A549 (cell line): ENCODE measurements around the gene ADD2. TPM values are rescaled to one million over a fixed set of nuclear protein-coding genes. Genes with fewer than 3 reads are reported as not detected.

Experiments
- ATAC-seq, 2 experiments: fragments of 200-7000 bp in 1 of 2; fragments of >200 bp in 1 of 2; cut with Nextera tagmentation in 1 of 2; cut with Tn5 transposase in 1 of 2; 3 replicates each; pipeline versions ENCODE4 v1.8.0 to v1.9.1; 2018 to 2020; ENCODE audit warnings: mild to moderate bottlenecking in 1 of 2, moderate library complexity in 1 of 2
- CTCF ChIA-PET: fragments of 300-600 bp; sonication (Branson Sonifier 250); formaldehyde crosslinking; extraction: SDS; loops from one replicate; lab custom pipeline; 2021; ENCODE audit warnings: antibody characterized with exemption, inconsistent platforms; lab: Yijun Ruan, JAX
- POLR2A ChIA-PET: fragments of 350-600 bp; formaldehyde crosslinking; extraction: SDS; loops from one replicate; lab custom pipeline; 2021; ENCODE audit warnings: antibody characterized with exemption, inconsistent platforms; lab: Yijun Ruan, JAX
- DNase-seq, 2 experiments: peaks; one replicate each; pipeline versions ENCODE4 v3.0.0 to v3.0.0-alpha.2; 2011 to 2016; ENCODE audit warnings: low read depth in 1 of 2, low spot score in 1 of 2
- FAIRE-seq: peaks from 2 replicates; lab custom pipeline; 2011; peaks lifted over from hg19 to GRCh38; lab: Jason Lieb, UNC
- H3K27ac ChIP-seq, 2 experiments: fragments of >200 bp; sonication (Bioruptor Twin); formaldehyde crosslinking; 3 replicates each; pipeline ENCODE4 v1.5.1; 2016 to 2017
- H3K4me1 ChIP-seq: fragments of >200 bp; sonication (Bioruptor Twin); formaldehyde crosslinking; 3 replicates; pipeline ENCODE4 v1.6.1; 2016
- H3K4me2 ChIP-seq: fragments of >200 bp; sonication (Bioruptor Twin); formaldehyde crosslinking; 3 replicates; pipeline ENCODE4 v1.6.1; 2016
- H3K4me3 ChIP-seq: fragments of >200 bp; sonication (Bioruptor Twin); formaldehyde crosslinking; 3 replicates; pipeline ENCODE4 v1.5.1; 2016
- H3K9me3 ChIP-seq: fragments of >200 bp; sonication (Bioruptor Twin); formaldehyde crosslinking; 3 replicates; pipeline ENCODE4 v1.6.1; 2016
- CBX2 ChIP-seq: fragments of 200-600 bp; sonication (generic); IDR thresholded peaks from 2 replicates; pipeline ENCODE4 v1.6.1; 2016; ENCODE audit warnings: low read depth, mild to moderate bottlenecking, borderline replicate concordance
- CEBPB ChIP-seq, 2 experiments: fragments of >200 bp in 1 of 2; sonication (Bioruptor Twin) in 1 of 2; formaldehyde crosslinking in 1 of 2; IDR thresholded peaks; 2 replicates each; pipeline ENCODE4 v1.6.1; 2012 to 2016
- CHD2 ChIP-seq: fragments of 150-350 bp; IDR thresholded peaks from 2 replicates; pipeline ENCODE4 v1.6.1; 2014; ENCODE audit warnings: low read length; ENCODE audit not compliant: partially characterized antibody
- EP300 ChIP-seq, 2 experiments: fragments of >200 bp; sonication (Bioruptor Twin); formaldehyde crosslinking; IDR thresholded peaks; 2 replicates in 1 of 2; 3 replicates in 1 of 2; pipeline ENCODE4 v1.6.1; 2016 to 2017
- FOSL2 ChIP-seq, 2 experiments: fragments of 450-650 bp in 1 of 2; fragments of >200 bp in 1 of 2; sonication (Bioruptor Twin) in 1 of 2; formaldehyde crosslinking; IDR thresholded peaks; 2 replicates each; pipeline versions ENCODE4 v1.5.0 to v1.6.1; 2016 to 2020; ENCODE audit warnings: mild to moderate bottlenecking in 1 of 2, moderate library complexity in 1 of 2
- GATA3 ChIP-seq: IDR thresholded peaks from 2 replicates; pipeline ENCODE4 v1.6.1; 2012; ENCODE audit warnings: borderline replicate concordance
- HEYL ChIP-seq: fragments of 250-450 bp; sonication (Bioruptor Pico); IDR thresholded peaks from 2 replicates; pipeline ENCODE4 v1.8.0; 2021; ENCODE audit warnings: mild to moderate bottlenecking, moderate library complexity
- HOXA7 ChIP-seq: fragments of 250-450 bp; sonication (Bioruptor Pico); IDR thresholded peaks from 2 replicates; pipeline ENCODE4 v1.5.0; 2020; ENCODE audit warnings: mild to moderate bottlenecking, moderate library complexity
- NPAS2 ChIP-seq: fragments of 250-450 bp; sonication (Bioruptor Pico); IDR thresholded peaks from 2 replicates; pipeline ENCODE4 v1.8.0; 2022; ENCODE audit warnings: mild to moderate bottlenecking, moderate library complexity, borderline replicate concordance
- PHF8 ChIP-seq: fragments of 200-600 bp; sonication (generic); IDR thresholded peaks from 2 replicates; pipeline ENCODE4 v1.6.1; 2016; ENCODE audit warnings: low read depth, mild to moderate bottlenecking, antibody characterized with exemption, moderate library complexity, borderline replicate concordance
- SMC3 ChIP-seq: fragments of >200 bp; sonication (Bioruptor Twin); formaldehyde crosslinking; IDR thresholded peaks from 3 replicates; pipeline ENCODE4 v1.6.1; 2018; ENCODE audit warnings: inconsistent platforms
- SREBF2 ChIP-seq: fragments of 450-650 bp; IDR thresholded peaks from 2 replicates; pipeline ENCODE4 v1.6.1; 2014; ENCODE audit warnings: mild to moderate bottlenecking, moderate library complexity
- TP53 ChIP-seq: fragments of 250-450 bp; sonication (Bioruptor Pico); IDR thresholded peaks from 2 replicates; pipeline ENCODE4 v1.5.0; 2021; ENCODE audit warnings: mild to moderate bottlenecking, moderate library complexity
- ZSCAN20 ChIP-seq: fragments of 250-450 bp; sonication (Bioruptor Pico); IDR thresholded peaks from 2 replicates; pipeline ENCODE4 v1.8.0; 2022; ENCODE audit warnings: mild to moderate bottlenecking, moderate library complexity
- WGBS: methylation state at CpG from one replicate; pipeline ENCODE4 v1.1.6; 2017; ENCODE audit errors: missing lambda C conversion rate; 5-methylcytosine and 5-hydroxymethylcytosine counted together
- polyA plus RNA-seq, 4 experiments: library from polyadenylated mRNA; depleted of rRNA in 3 of 4; stranded (reverse); fragments of >200 nt; fragmentation: RNase III in 1 of 4; extraction: RNeasy Plus Mini Kit Qiagen cat#74134 plus additional on column Dnase treatment in 1 of 4; gene quantifications; 2 replicates in 3 of 4; 3 replicates in 1 of 4; pipeline ENCODE4 v1.2.3, GENCODE V29; 2011 to 2017
- TF ChIP-seq, protein P1 (sequence below): fragments of 250-450 bp; sonication (Bioruptor Pico); IDR thresholded peaks from 2 replicates; pipeline ENCODE4 v1.5.0; 2020; ENCODE audit warnings: low read depth, mild to moderate bottlenecking, moderate library complexity
- TF ChIP-seq, protein P2 (sequence below): fragments of >200 bp; sonication (Bioruptor Twin); formaldehyde crosslinking; IDR thresholded peaks from 3 replicates; pipeline ENCODE4 v1.6.1; 2016
- TF ChIP-seq, protein P3 (sequence below): fragments of 450-650 bp; IDR thresholded peaks from 2 replicates; pipeline ENCODE4 v1.6.1; 2014; ENCODE audit warnings: antibody characterized with exemption
- TF ChIP-seq, protein P4 (sequence below): fragments of >200 bp; sonication (Bioruptor Twin); formaldehyde crosslinking; IDR thresholded peaks from 3 replicates; pipeline ENCODE4 v1.5.1; 2016
- TF ChIP-seq, protein P5 (sequence below): fragments of 200-600 bp; sonication (generic); IDR thresholded peaks from 2 replicates; pipeline ENCODE4 v1.6.1; 2016; ENCODE audit warnings: antibody characterized with exemption, mild to moderate bottlenecking, moderate library complexity
- TF ChIP-seq, protein P6 (sequence below): fragments of 150-350 bp; IDR thresholded peaks from 2 replicates; pipeline ENCODE4 v1.6.1; 2014; ENCODE audit warnings: low read depth, mild to moderate bottlenecking, low read length

ADD2 gene
- polyA plus RNA-seq, 2 of the 4 experiments (the other 2 are of a cell fraction) = 18.0 to 25.5 TPM

DNA sequence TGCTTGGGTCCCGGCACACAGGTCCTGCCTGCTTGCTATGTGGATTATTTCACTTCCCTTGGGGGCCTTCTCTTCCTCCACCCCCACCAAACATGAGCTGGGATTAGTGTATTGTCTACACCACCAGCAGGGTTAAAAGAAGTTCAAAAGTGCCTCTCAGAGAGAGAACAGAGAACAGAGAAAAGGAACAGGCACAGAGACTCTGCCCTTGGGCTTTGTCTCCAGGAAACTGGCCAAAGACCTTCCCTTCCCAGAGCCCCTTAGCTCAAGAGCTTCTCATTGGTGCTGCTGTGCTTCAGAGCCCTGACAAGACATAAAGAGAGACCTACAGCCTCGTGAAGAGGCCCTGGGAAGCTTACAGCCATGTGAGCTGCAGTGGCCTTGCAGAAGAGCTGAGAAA lies 29.5 kb upstream of the ADD2 start:
- H3K27ac ChIP-seq = no peak overlapping the region
- FAIRE-seq (no peak), ATAC-seq (no peak), DNase-seq (no peak)
- H3K9me3 ChIP-seq = peaks cover 20% of the 10 kb centered on the region
- CTCF ChIA-PET = interaction anchor here (0.9 to 11.7 kb wide), 11 partner anchors 9 to 187 kb away, joined by 3 to 147 read pairs (median 6); no protein-coding TSS in a partner anchor
- no peak for TF ChIP-seq ZSCAN20 (CRISPR knock-in tag)
- no peak for TF ChIP-seq HEYL
- H3K4me3 ChIP-seq = no peak overlapping the region
- POLR2A ChIA-PET = no interaction called here
- WGBS = 18% methylated on average over 2 of the region's 2 CpGs
- H3K4me1 ChIP-seq = no peaks in the 10 kb centered on the region
- no peak overlapping the region for H3K4me2 ChIP-seq

DNA sequence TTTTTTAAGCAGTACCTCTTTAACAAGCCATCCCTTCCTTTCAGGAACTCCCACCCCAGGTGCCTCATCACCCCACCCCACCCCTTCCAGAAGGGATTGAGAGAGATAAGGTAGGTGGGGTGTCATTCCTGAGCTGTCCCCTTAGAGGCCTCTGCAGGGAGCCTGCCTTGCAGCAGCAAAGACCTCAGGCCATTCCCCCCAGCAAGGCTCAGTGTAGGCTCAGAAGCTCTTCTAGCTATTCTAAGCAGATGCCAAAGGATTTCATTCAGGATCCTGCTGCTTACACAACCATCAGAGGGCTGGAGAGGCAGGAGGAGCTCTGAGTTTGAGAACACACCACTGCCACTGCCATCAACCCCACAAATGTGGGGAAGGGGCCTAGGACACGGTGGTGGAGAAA lies 28.3 kb upstream of the ADD2 start:
- CTCF ChIA-PET = interaction anchor here (0.9 to 11.7 kb wide), 11 partner anchors 8 to 168 kb away, joined by 3 to 147 read pairs (median 6); no protein-coding TSS in a partner anchor
- no peak for TF ChIP-seq NPAS2
- TF ChIP-seq GATA3 = no peak
- TF ChIP-seq, protein P1, sequence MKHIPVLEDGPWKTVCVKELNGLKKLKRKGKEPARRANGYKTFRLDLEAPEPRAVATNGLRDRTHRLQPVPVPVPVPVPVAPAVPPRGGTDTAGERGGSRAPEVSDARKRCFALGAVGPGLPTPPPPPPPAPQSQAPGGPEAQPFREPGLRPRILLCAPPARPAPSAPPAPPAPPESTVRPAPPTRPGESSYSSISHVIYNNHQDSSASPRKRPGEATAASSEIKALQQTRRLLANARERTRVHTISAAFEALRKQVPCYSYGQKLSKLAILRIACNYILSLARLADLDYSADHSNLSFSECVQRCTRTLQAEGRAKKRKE (CRISPR knock-in tag) = no peak
- TF ChIP-seq, protein P2, sequence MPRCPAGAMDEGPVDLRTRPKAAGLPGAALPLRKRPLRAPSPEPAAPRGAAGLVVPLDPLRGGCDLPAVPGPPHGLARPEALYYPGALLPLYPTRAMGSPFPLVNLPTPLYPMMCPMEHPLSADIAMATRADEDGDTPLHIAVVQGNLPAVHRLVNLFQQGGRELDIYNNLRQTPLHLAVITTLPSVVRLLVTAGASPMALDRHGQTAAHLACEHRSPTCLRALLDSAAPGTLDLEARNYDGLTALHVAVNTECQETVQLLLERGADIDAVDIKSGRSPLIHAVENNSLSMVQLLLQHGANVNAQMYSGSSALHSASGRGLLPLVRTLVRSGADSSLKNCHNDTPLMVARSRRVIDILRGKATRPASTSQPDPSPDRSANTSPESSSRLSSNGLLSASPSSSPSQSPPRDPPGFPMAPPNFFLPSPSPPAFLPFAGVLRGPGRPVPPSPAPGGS = no peak
- TF ChIP-seq CBX2 = no peak
- TF ChIP-seq, protein P3, sequence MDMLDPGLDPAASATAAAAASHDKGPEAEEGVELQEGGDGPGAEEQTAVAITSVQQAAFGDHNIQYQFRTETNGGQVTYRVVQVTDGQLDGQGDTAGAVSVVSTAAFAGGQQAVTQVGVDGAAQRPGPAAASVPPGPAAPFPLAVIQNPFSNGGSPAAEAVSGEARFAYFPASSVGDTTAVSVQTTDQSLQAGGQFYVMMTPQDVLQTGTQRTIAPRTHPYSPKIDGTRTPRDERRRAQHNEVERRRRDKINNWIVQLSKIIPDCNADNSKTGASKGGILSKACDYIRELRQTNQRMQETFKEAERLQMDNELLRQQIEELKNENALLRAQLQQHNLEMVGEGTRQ = no peak
- no peak for TF ChIP-seq SMC3
- no peak for TF ChIP-seq TP53
- TF ChIP-seq, protein P4, sequence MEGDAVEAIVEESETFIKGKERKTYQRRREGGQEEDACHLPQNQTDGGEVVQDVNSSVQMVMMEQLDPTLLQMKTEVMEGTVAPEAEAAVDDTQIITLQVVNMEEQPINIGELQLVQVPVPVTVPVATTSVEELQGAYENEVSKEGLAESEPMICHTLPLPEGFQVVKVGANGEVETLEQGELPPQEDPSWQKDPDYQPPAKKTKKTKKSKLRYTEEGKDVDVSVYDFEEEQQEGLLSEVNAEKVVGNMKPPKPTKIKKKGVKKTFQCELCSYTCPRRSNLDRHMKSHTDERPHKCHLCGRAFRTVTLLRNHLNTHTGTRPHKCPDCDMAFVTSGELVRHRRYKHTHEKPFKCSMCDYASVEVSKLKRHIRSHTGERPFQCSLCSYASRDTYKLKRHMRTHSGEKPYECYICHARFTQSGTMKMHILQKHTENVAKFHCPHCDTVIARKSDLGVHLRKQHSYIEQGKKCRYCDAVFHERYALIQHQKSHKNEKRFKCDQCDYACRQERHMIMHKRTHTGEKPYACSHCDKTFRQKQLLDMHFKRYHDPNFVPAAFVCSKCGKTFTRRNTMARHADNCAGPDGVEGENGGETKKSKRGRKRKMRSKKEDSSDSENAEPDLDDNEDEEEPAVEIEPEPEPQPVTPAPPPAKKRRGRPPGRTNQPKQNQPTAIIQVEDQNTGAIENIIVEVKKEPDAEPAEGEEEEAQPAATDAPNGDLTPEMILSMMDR = no peak
- no peak for TF ChIP-seq SREBF2
- TF ChIP-seq, all 56 proteins: peak for 0
- H3K4me2 ChIP-seq = no peak overlapping the region
- DNase-seq (no peak), FAIRE-seq (no peak), ATAC-seq (no peak)
- WGBS = 29% methylated on average over 1 of the region's 1 CpG
- no peak overlapping the region for H3K4me3 ChIP-seq
- H3K9me3 ChIP-seq = peaks cover 20% of the 10 kb centered on the region
- POLR2A ChIA-PET = no interaction called here
- no peaks in the 10 kb centered on the region for H3K4me1 ChIP-seq
- no peak overlapping the region for H3K27ac ChIP-seq

DNA sequence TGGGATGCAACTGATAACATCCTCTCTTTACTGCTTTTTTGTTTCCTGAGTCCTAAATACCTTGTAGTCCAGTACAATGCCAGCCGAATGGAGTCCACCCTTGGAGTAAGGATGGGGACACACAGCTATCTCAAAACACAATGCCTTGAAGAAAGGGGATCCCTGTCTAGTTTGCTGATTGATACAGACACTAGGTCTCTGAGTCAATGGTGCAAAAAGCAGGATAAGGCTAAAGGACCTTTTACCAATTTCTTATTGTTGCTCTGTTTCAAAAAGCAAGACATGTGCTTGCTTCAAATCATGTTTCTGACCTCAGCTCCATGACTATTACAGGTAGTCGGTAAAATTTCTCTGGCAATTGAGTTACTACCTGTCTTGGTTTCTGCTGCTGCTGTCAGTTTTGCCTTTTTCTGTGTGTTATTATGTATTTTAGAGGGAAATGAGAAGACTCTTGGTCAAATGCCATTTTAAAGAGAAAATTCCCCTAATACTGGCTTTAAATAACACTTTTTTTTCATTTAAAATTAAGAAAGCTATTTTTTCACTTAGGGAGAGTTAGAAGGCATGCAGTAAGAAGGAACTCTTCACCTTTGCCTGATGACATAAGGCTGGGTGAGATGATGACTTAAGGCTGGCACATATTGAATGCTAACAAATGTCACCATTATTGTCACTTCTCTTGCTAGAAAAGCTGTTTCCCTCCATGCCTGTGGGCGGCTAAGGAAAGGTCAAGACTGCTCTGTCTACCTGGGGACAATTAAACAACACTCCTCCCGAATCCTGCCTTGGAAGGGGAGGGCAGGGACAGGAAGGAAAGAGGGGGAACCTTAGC lies 27.4 kb upstream of the ADD2 start:
- peaks cover 2% of the 10 kb centered on the region; the same call in 1 of the 3 replicates for H3K4me1 ChIP-seq
- peaks cover 14% of the 10 kb centered on the region for H3K9me3 ChIP-seq
- ATAC-seq = no peak
- no peak overlapping the region for H3K27ac ChIP-seq
- no peak overlapping the region for H3K4me3 ChIP-seq
- no peak for DNase-seq
- H3K4me2 ChIP-seq = no peak overlapping the region
- POLR2A ChIA-PET = no interaction called here
- CTCF ChIA-PET = interaction anchor here (1.0 to 11.7 kb wide), 8 partner anchors 20 to 170 kb away, joined by 3 to 147 read pairs (median 4); partner anchors contain the start of gene ADD2
- no peak for FAIRE-seq
- 30% methylated on average over 4 of the region's 4 CpGs for whole genome bisulfite sequencing
- TF ChIP-seq PHF8 = no peak
- TF ChIP-seq EP300 (IDR thresholded peaks at IDR 0.05) = no peak
- TF ChIP-seq, protein P5, sequence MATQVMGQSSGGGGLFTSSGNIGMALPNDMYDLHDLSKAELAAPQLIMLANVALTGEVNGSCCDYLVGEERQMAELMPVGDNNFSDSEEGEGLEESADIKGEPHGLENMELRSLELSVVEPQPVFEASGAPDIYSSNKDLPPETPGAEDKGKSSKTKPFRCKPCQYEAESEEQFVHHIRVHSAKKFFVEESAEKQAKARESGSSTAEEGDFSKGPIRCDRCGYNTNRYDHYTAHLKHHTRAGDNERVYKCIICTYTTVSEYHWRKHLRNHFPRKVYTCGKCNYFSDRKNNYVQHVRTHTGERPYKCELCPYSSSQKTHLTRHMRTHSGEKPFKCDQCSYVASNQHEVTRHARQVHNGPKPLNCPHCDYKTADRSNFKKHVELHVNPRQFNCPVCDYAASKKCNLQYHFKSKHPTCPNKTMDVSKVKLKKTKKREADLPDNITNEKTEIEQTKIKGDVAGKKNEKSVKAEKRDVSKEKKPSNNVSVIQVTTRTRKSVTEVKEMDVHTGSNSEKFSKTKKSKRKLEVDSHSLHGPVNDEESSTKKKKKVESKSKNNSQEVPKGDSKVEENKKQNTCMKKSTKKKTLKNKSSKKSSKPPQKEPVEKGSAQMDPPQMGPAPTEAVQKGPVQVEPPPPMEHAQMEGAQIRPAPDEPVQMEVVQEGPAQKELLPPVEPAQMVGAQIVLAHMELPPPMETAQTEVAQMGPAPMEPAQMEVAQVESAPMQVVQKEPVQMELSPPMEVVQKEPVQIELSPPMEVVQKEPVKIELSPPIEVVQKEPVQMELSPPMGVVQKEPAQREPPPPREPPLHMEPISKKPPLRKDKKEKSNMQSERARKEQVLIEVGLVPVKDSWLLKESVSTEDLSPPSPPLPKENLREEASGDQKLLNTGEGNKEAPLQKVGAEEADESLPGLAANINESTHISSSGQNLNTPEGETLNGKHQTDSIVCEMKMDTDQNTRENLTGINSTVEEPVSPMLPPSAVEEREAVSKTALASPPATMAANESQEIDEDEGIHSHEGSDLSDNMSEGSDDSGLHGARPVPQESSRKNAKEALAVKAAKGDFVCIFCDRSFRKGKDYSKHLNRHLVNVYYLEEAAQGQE = no peak
- TF ChIP-seq, protein P6, sequence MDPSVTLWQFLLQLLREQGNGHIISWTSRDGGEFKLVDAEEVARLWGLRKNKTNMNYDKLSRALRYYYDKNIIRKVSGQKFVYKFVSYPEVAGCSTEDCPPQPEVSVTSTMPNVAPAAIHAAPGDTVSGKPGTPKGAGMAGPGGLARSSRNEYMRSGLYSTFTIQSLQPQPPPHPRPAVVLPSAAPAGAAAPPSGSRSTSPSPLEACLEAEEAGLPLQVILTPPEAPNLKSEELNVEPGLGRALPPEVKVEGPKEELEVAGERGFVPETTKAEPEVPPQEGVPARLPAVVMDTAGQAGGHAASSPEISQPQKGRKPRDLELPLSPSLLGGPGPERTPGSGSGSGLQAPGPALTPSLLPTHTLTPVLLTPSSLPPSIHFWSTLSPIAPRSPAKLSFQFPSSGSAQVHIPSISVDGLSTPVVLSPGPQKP = no peak
- TF ChIP-seq HOXA7 (CRISPR knock-in tag) = no peak
- TF ChIP-seq CHD2 = no peak
- TF ChIP-seq, protein P2 = no peak
- no peak for TF ChIP-seq CEBPB (IDR thresholded peaks at IDR 0.05)
- no peak for TF ChIP-seq FOSL2 (IDR thresholded peaks at IDR 0.05)
- no peak for TF ChIP-seq FOSL2 (CRISPR knock-in tag; IDR thresholded peaks at IDR 0.05)
